CD4-positive, alpha-beta T cell treated with Interferon gamma for 1 hour (primary cell): Measurements from ENCODE around the gene CACNG4.

Experiments used
- DNase-seq: peaks from one replicate; pipeline ENCODE4 v3.0.0-alpha.2; 2020

CACNG4 gene

DNA sequence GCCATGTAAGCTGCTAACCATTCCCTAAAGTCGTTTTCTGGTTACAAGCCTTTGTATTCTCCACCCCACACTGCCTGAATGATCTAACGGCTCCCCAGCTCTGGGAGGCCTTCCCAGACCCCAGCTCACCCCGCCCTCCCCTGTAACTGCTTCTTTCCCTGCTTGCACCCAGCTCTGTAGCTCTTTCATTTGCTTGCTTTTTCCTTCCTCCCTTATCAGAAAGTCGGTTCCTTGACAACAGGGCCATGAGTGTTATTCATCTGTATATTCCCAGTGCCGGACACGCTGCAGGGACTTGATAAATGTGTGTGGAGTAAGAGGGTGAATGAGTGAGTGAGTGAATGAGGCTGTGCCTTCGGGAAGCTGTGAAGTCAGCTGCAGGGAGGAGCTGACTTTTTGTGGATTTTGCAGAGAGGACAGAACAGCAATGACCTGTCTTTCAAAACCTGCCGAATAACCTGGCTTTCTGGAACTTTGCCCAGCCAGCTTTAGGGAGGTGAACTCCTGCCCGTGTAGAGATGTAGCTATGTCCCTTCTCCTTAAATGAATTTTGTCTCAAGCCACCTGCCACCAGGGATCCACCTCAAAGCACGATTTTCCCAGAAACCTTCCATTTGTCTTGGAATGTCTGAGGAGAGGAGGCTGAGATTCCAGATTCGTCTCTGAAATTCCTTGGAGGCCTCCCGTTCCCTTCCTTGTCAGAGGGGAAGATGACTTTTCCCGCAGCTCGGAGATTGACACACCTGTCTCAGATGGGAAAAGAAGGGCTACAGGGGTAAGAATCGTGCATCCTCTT lies 20.0 kb upstream of the CACNG4 start:
- DNase-seq, result no peak

GRCh38 chr17:66945147-66945835 lies 19.2 kb upstream of the CACNG4 start:
- DNase-seq, result no peak

DNA sequence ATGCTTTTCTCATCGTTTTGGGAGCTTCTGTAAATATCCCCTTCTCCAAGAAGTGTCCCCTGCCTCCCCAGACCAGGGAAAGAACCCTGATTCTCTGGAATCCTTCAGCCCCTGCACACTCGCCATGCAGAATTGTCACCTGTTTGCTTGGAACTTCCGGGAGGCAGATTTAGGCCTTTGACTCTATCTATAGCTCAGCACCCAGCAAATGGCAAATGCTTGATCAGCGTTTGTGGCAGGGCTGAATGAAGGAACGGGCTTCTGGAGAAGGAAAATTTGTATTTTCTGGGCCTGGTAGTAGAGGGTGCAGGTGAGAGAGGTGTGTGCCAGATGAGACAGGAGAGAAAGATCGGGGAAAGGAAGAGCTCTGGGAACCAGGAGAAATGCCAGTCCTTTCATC lies 18.3 kb upstream of the CACNG4 start:
- DNase-seq, result no peak

DNA sequence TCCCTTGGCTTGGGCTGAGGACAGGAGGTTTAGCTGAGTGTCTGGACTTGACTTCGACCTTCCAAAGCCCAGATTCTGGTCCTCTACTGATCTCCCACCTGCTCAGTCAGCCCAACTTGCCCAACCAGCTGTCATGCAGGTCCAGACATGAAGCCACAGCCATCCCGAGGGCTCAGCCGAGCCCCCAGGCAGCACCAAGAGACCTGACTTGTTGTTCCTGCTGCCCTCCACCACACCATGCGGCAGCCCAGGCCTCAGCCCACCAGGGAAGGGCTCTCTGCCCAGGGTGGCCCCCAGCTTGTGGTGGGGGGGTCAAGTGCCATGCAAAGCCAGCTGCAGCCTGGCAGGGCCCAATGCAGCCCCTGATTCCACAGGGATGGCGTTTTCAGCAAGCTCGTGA lies 17.2 kb upstream of the CACNG4 start:
- DNase-seq, result no peak

DNA sequence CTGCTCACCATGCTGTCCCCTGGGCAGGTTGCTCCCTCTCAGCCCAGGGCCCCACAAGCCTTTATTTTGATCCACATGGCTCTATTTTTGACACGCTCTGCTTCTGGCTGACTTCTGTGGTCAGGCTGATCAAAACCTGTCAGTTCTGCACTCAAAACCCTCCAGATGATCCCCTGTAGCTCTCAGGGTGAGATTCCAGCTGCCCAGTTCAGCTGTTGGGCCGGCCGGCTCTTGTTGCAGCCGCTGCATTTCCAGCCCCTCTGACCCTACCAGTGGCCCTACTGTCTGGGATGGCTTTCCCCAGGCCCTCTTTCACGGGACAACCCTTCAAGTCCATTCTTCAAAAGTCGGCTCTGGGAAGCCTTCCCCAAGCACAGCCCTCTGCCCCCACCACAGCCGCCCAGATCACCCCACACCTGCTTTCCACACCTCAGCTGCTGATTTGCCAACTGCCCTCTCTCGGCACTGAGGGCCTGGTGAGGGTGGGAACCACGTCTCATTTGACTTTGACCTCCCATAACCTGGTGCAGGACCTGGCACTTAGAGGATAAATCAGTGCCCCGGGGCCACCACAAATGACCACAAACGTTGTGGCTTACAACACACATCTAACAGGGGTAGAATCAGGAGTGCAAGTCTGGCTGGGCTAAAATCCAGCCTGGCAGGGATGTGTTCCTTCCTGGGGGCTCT lies 16.3 kb upstream of the CACNG4 start:
- no peak for DNase-seq

GRCh38 chr17:66949501-66949900 lies 15.0 kb upstream of the CACNG4 start:
- DNase-seq, result no peak

GRCh38 chr17:66950325-66950724 lies 14.2 kb upstream of the CACNG4 start:
- no peak for DNase-seq

- no peak for DNase-seq
Observed at GRCh38 chr17:66950886-66951604, 13.5 kb upstream of the CACNG4 start.

DNA sequence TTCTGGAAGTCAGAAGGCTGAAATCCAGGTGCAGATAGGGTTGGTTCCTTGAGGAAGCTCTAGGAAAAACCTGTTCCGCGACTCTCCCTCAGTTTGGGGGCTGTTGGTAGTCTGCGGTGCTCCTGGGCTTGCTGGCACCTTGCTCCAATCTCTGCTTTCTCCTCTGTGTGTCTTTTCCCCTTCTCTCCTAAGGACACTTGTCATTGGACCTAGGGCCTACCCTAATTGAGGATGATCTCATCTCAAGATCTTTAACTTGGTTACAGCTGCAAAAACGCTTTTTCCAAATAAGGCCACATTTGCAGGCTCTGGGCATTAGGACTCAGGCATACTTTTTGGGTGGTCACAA lies 12.9 kb upstream of the CACNG4 start:
- DNase-seq, result no peak

DNA sequence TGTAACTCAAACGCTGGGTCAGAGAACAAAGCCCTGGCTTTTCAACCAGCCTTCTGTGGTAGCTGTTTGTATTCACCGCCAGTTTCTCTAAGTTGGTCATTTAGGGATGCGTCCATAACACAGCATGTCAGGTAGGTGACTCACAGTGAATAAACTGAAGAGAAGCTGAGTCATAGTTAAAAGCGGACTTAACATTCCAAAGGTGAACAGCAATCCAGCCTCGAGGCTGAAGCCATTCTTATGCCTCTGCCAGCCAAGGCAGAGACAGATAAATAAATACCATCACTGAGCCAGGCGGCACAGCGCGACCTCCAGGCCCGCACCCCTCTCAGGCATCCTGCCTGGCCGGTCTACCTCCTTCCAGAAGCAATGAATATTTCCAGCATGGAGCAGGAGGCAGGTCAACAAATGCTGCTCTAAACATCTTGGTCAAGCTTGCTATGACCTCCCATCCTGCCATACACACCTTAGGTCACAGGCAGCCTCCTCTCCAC lies 12.4 kb upstream of the CACNG4 start:
- DNase-seq, result no peak

GRCh38 chr17:66952681-66953629 lies 11.6 kb upstream of the CACNG4 start:
- DNase-seq, result no peak

DNA sequence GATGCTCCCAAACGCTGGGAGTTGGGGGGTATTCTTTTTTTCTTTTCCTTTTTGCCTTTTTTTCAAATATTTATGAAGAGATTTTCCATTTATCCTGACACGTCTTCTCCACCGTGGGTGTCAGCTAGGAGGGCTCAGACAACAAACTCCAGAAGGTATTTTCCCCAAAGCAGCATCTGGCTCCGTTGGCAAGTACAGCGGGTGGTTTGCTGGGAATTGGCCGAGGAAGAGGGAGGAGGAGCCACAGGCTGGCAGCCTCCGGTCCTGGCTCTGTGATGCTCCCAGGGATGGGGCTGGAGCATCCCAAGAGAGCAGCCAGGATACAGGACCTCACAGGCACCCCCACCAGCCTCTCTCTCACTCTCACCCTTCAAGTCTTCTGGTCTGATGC lies 10.9 kb upstream of the CACNG4 start:
- DNase-seq, result no peak

DNA sequence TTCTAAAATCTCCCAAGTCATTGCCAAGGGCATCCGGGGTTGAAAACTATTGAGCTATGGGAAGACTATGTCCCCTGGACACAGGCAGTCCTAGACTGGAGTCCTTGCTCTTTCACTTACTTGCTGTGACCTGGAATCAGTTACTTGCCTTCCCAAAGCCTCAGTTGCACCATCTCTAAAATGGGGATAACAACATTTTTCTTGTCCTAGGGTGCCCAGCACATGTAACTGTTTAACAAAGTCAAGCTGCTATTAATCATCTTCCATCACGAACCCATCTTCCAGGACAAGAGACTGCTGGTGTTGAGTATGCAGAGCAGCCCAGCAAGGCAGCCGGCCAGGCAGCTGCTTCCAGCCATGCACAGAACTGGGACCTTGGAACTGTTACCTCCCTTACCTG lies 9.9 kb upstream of the CACNG4 start:
- DNase-seq, result no peak

DNA sequence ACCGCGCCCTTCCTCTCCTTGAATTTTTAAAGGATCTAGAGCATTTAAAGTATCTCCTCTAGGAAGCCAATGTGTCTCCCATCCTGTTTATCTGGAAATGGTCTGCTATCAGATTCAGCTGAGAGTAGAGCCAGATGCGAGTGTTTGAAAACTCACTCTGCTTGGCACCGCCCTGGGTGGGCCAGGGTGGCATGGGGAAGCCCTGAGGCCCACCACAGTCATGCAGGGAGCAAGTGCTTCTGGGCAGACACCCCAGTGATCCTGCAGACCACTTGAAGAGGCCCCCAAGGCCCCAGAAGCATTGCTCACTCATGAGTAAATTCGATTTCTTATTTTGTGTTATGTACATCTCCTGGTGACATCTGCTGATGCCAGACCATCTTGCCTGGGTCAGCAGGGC lies 8.7 kb upstream of the CACNG4 start:
- no peak for DNase-seq

- DNase-seq, result no peak
Observed at GRCh38 chr17:66956941-66957340, 7.6 kb upstream of the CACNG4 start.

GRCh38 chr17:66957343-66957742 lies 7.2 kb upstream of the CACNG4 start:
- no peak for DNase-seq

DNA sequence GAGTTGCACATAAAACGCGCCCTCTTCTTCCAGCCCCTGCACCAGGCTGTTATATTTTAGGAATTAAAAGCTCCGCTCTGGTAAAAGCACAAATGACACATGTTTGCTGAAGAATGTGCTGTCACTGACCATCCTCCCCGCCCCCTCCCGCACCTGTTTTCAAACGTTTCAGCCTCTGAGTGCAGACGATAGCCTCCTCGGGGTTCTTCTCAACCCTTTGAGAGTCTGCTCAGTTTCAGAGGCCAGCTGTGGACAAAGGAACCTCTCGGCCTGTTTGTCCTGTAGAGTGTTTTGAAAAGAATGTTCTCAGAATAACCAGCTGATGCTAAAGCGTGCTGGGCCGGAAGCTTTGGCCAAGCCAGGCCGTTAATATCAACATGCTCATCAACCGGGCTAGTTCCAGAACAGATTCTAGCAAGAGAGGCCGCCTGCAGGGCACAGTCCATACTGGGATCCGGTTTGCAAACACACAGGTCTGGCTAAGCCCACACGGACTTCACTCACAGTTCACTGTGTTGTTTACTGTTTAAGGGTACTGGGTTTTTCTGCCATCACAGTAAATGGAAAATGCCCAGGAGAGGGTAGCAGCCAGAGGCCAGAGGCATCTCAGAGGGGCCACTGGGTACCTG lies 6.4 kb upstream of the CACNG4 start:
- no peak for DNase-seq

GRCh38 chr17:66959641-66960375 lies 4.7 kb upstream of the CACNG4 start:
- DNase-seq, result no peak

- no peak for DNase-seq
Observed at GRCh38 chr17:66960613-66961012, 3.9 kb upstream of the CACNG4 start.

DNA sequence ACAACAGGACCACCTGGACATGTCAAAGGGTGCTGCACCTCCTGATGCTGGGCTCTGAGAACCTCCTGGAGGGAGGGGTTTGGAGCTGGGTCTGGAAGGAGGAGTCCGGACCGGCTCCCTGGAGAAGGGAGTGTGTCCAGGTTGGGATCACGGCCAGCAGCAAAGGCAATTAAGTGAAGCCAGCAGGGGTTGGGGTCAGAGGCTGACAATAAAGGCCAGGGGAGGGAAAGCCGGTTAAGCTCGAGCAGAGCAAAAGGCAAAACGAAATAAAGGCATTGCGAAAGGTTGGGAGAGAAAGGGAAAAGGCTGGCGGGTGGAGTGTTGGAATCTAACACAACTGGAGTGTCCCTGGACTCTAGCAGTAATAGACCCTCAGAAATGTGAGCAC lies 992 bp upstream of the CACNG4 start:
- no peak for DNase-seq
